Liver (tissue), 9 donors: ENCODE measurements around the gene SAC3D1. TPM values are rescaled to one million over a fixed set of nuclear protein-coding genes. Genes with fewer than 3 reads are reported as not detected.

Experiments
- DNase-seq: peaks from one replicate; pipeline ENCODE4 v3.0.0-alpha.2; 2017; ENCODE audit warnings: low spot score
- H3K27ac ChIP-seq, 2 donors: one replicate each; pipeline ENCODE4 v1.7.0; 2013; ENCODE audit warnings: inconsistent platforms in 2 of 2, low read length in 2 of 2, control low read depth in 1 of 2, low read depth in 1 of 2, mild to moderate bottlenecking in 1 of 2
- H3K27me3 ChIP-seq, 4 donors: one replicate each; pipeline versions ENCODE4 v1.6.1 to v1.7.0; 2013; ENCODE audit warnings: low read length in 3 of 4, inconsistent platforms in 1 of 4, mild to moderate bottlenecking in 1 of 4, moderate library complexity in 1 of 4; ENCODE audit not compliant: control insufficient read depth in 4 of 4, insufficient read depth in 4 of 4
- H3K36me3 ChIP-seq, 4 donors: one replicate each; pipeline versions ENCODE4 v1.6.1 to v1.7.0; 2013; ENCODE audit warnings: low read length in 3 of 4, mild to moderate bottlenecking in 3 of 4, low read depth in 1 of 4, moderate library complexity in 1 of 4; ENCODE audit not compliant: control insufficient read depth in 4 of 4, insufficient read depth in 3 of 4
- H3K4me1 ChIP-seq, 4 donors: one replicate each; pipeline versions ENCODE4 v1.6.1 to v1.7.0; 2013; ENCODE audit warnings: low read length in 3 of 4, mild to moderate bottlenecking in 3 of 4, moderate library complexity in 1 of 4; ENCODE audit not compliant: control insufficient read depth in 4 of 4, insufficient read depth in 4 of 4
- H3K4me3 ChIP-seq, 3 donors: one replicate each; pipeline versions ENCODE4 v1.6.1 to v1.7.0; 2013; ENCODE audit warnings: low read length in 3 of 3, control low read depth in 1 of 3, low read depth in 1 of 3, mild to moderate bottlenecking in 1 of 3
- H3K9ac ChIP-seq, 2 donors: one replicate each; pipeline ENCODE4 v1.7.0; 2013; ENCODE audit warnings: low read length in 2 of 2, mild to moderate bottlenecking in 2 of 2, moderate library complexity in 2 of 2, control low read depth in 1 of 2, low read depth in 1 of 2
- H3K9me3 ChIP-seq, 4 donors: one replicate each; pipeline versions ENCODE4 v1.6.1 to v1.7.0; 2013; ENCODE audit warnings: low read length in 3 of 4; ENCODE audit not compliant: control insufficient read depth in 4 of 4
- EGR1 ChIP-seq, 2 donors: IDR thresholded peaks; 2 replicates each; pipeline ENCODE4 v1.6.1; 2016 to 2018; ENCODE audit warnings: antibody characterized with exemption in 2 of 2, low read depth in 2 of 2
- FOXA1 ChIP-seq: IDR thresholded peaks from 2 replicates; pipeline ENCODE4 v1.6.1; 2016; ENCODE audit warnings: antibody characterized with exemption
- FOXA2 ChIP-seq: IDR thresholded peaks from 2 replicates; pipeline ENCODE4 v1.6.1; 2016; ENCODE audit warnings: antibody characterized with exemption
- GABPA ChIP-seq, 2 donors: IDR thresholded peaks in 1 of 2; conservative IDR thresholded peaks in 1 of 2; 2 replicates each; pipeline ENCODE4 v1.6.1; 2016; ENCODE audit warnings: antibody characterized with exemption in 2 of 2, mild to moderate bottlenecking in 1 of 2, moderate library complexity in 1 of 2
- HNF4A ChIP-seq, 2 donors: conservative IDR thresholded peaks; 2 replicates each; pipeline ENCODE4 v1.6.1; 2016; ENCODE audit warnings: antibody characterized with exemption in 2 of 2, mild to moderate bottlenecking in 2 of 2
- HNF4G ChIP-seq: IDR thresholded peaks from 2 replicates; pipeline ENCODE4 v1.6.1; 2016; ENCODE audit warnings: antibody characterized with exemption
- JUND ChIP-seq, 2 donors: IDR thresholded peaks; 2 replicates each; pipeline ENCODE4 v1.6.1; 2016; ENCODE audit warnings: antibody characterized with exemption in 2 of 2
- MAX ChIP-seq: IDR thresholded peaks from 2 replicates; pipeline ENCODE4 v1.6.1; 2016; ENCODE audit warnings: antibody characterized with exemption
- NR2F2 ChIP-seq: IDR thresholded peaks from 2 replicates; pipeline ENCODE4 v1.6.1; 2016; ENCODE audit warnings: antibody characterized with exemption
- RAD21 ChIP-seq, 2 donors: IDR thresholded peaks; 2 replicates each; pipeline ENCODE4 v1.6.1; 2016; ENCODE audit warnings: antibody characterized with exemption in 2 of 2, mild to moderate bottlenecking in 2 of 2
- REST ChIP-seq: IDR thresholded peaks from 2 replicates; pipeline ENCODE4 v1.6.1; 2016; ENCODE audit warnings: antibody characterized with exemption, mild to moderate bottlenecking
- RXRA ChIP-seq, 2 donors: IDR thresholded peaks; 2 replicates each; pipeline ENCODE4 v1.6.1; 2017 to 2018; ENCODE audit warnings: antibody characterized with exemption in 2 of 2, mild to moderate bottlenecking in 1 of 2
- SP1 ChIP-seq: IDR thresholded peaks from 2 replicates; pipeline ENCODE4 v1.6.1; 2018; ENCODE audit warnings: antibody characterized with exemption, mild to moderate bottlenecking
- TAF1 ChIP-seq: conservative IDR thresholded peaks from 2 replicates; pipeline ENCODE4 v1.6.1; 2016; ENCODE audit warnings: antibody characterized with exemption, mild to moderate bottlenecking
- YY1 ChIP-seq: IDR thresholded peaks from 2 replicates; pipeline ENCODE4 v1.6.1; 2016; ENCODE audit warnings: antibody characterized with exemption, mild to moderate bottlenecking
- WGBS: extraction: QIAGEN DNeasy Blood & Tissue Kit; methylation state at CpG from one replicate; pipeline ENCODE4 v1.1.7; 2013; 5-methylcytosine and 5-hydroxymethylcytosine counted together
- polyA plus RNA-seq, 2 donors: library from polyadenylated mRNA; stranded (reverse) in 1 of 2; unstranded in 1 of 2; fragments of 200-250 nt in 1 of 2; fragments of >200 nt in 1 of 2; fragmentation: Nextera tagmentation in 1 of 2; extraction: Ambion mirVana in 1 of 2; gene quantifications; one replicate each; pipeline versions ENCODE4 v1.2.1 to v1.2.3, GENCODE V29; 2013 to 2015
- total RNA-seq, 2 donors: library from RNA; depleted of rRNA; stranded (reverse); fragments of >200 nt; gene quantifications; one replicate each; pipeline ENCODE4 v1.2.3, GENCODE V29; 2014
- TF ChIP-seq, protein P1 (sequence below): IDR thresholded peaks from 2 replicates; pipeline ENCODE4 v1.6.1; 2016; ENCODE audit warnings: antibody characterized with exemption
- TF ChIP-seq, protein P2 (sequence below): IDR thresholded peaks from 2 replicates; pipeline ENCODE4 v1.6.1; 2016; ENCODE audit warnings: antibody characterized with exemption
- TF ChIP-seq, protein P3 (sequence below): fragments of 150-350 bp; IDR thresholded peaks from 2 replicates; pipeline ENCODE4 v1.5.1; 2017; ENCODE audit warnings: improper control_type of control experiment, low read depth, low read length; ENCODE audit not compliant: missing input control
- donor health status: healthy.
- donor health status: healthy.
- donor health status: healthy.
- donor health status: healthy.
- donor health status: healthy.

SAC3D1 gene
- total and polyA plus RNA-seq, 4 donors, result 3.8 to 7.9 (median 6.8) TPM

GRCh38 chr11:65026810-65027209, 14.2 kb upstream of the SAC3D1 start:
- Histone ChIP-seq H3K36me3 (peaks cover 0 to 4% (median 2%) of the 10 kb centered on the region in 4 donors), H3K4me3 (no peak overlapping the region), H3K4me1 (peaks cover 3 to 24% (median 19%) of the 10 kb centered on the region in 4 donors), H3K9ac (no peak overlapping the region), H3K27me3 (no peaks in the 10 kb centered on the region), H3K27ac (peak overlapping the region; percentile 61 to 92), H3K9me3 (no peaks in the 10 kb centered on the region)
- TF ChIP-seq, protein P1, sequence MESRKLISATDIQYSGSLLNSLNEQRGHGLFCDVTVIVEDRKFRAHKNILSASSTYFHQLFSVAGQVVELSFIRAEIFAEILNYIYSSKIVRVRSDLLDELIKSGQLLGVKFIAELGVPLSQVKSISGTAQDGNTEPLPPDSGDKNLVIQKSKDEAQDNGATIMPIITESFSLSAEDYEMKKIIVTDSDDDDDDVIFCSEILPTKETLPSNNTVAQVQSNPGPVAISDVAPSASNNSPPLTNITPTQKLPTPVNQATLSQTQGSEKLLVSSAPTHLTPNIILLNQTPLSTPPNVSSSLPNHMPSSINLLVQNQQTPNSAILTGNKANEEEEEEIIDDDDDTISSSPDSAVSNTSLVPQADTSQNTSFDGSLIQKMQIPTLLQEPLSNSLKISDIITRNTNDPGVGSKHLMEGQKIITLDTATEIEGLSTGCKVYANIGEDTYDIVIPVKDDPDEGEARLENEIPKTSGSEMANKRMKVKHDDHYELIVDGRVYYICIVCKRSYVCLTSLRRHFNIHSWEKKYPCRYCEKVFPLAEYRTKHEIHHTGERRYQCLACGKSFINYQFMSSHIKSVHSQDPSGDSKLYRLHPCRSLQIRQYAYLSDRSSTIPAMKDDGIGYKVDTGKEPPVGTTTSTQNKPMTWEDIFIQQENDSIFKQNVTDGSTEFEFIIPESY, result no peak
- TF ChIP-seq FOXA1, result no peak
- TF ChIP-seq FOXA2, result no peak
- TF ChIP-seq, protein P2, sequence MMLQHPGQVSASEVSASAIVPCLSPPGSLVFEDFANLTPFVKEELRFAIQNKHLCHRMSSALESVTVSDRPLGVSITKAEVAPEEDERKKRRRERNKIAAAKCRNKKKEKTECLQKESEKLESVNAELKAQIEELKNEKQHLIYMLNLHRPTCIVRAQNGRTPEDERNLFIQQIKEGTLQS, result no peak
- TF ChIP-seq YY1, result no peak
- no peak for TF ChIP-seq RXRA (IDR thresholded peaks at IDR 0.05)
- no peak for TF ChIP-seq RAD21 (IDR thresholded peaks at IDR 0.05)
- TF ChIP-seq, protein P3, sequence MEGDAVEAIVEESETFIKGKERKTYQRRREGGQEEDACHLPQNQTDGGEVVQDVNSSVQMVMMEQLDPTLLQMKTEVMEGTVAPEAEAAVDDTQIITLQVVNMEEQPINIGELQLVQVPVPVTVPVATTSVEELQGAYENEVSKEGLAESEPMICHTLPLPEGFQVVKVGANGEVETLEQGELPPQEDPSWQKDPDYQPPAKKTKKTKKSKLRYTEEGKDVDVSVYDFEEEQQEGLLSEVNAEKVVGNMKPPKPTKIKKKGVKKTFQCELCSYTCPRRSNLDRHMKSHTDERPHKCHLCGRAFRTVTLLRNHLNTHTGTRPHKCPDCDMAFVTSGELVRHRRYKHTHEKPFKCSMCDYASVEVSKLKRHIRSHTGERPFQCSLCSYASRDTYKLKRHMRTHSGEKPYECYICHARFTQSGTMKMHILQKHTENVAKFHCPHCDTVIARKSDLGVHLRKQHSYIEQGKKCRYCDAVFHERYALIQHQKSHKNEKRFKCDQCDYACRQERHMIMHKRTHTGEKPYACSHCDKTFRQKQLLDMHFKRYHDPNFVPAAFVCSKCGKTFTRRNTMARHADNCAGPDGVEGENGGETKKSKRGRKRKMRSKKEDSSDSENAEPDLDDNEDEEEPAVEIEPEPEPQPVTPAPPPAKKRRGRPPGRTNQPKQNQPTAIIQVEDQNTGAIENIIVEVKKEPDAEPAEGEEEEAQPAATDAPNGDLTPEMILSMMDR, result no peak
- no peak for TF ChIP-seq JUND (IDR thresholded peaks at IDR 0.05)
- no peak for TF ChIP-seq NR2F2
- DNase-seq, result no peak
- 71% methylated on average over 10 of the region's 10 CpGs for WGBS

- WGBS, result 1% methylated on average over 51 of the region's 51 CpGs
- H3K27me3 ChIP-seq, result no peaks in the 10 kb centered on the region
- peak within 1 kb of the TSS; percentile 61 to 92 for H3K27ac ChIP-seq
- H3K36me3 ChIP-seq, result peaks cover 0 to 7% (median 4%) of the 10 kb centered on the region in 4 donors
- peaks cover 3 to 24% (median 19%) of the 10 kb centered on the region in 4 donors for H3K4me1 ChIP-seq
- H3K4me3 ChIP-seq, result peak within 1 kb of the TSS; percentile 63 to 80 (median 75)
- peak; percentile 94 for DNase-seq
- peak within 1 kb of the TSS; percentile 53 to 73 for H3K9ac ChIP-seq
- no peaks in the 10 kb centered on the region for H3K9me3 ChIP-seq
- TF ChIP-seq FOXA1, result no peak
- no peak for TF ChIP-seq HNF4G
- peak in 1 of 2 donors; percentile 91 for TF ChIP-seq EGR1 (IDR thresholded peaks at IDR 0.05; ENCODE audit: low read depth in 2 of 2)
- TF ChIP-seq, protein P2, result peak; percentile 37
- no peak for TF ChIP-seq NR2F2
- peak; percentile 19 to 23 for TF ChIP-seq RXRA (IDR thresholded peaks at IDR 0.05)
- peak in 1 of 2 donors; percentile 18 for TF ChIP-seq JUND (IDR thresholded peaks at IDR 0.05)
- TF ChIP-seq TAF1, result no peak
- peak; percentile 52 for TF ChIP-seq REST
- TF ChIP-seq RAD21 (IDR thresholded peaks at IDR 0.05), result peak; percentile 61 to 62
- TF ChIP-seq, protein P3, result peak; percentile 62
- TF ChIP-seq GABPA (IDR thresholded peaks at IDR 0.05 in 1 of 2, conservative IDR thresholded peaks at IDR 0.05 in 1 of 2), result peak in 1 of 2 donors; percentile 75
- peak; percentile 69 for TF ChIP-seq YY1
- TF ChIP-seq FOXA2, result peak; percentile 36
- TF ChIP-seq SP1, result peak; percentile 67
- TF ChIP-seq MAX, result peak; percentile 97
- peak in 1 of 2 donors; percentile 21 for TF ChIP-seq HNF4A (conservative IDR thresholded peaks at IDR 0.05)
These were observed 13.6 kb upstream of the SAC3D1 start, which contains the start of gene SNX15 for GRCh38 chr11:65027213-65028067. Gene SNX15 (plus strand): TSS chr11:65027439. CDS start chr11:65027538, 99 bp downstream.
